HepG2 (cell line): ENCODE data around the gene FCHO1. TPM values are rescaled to one million over a fixed set of nuclear protein-coding genes. Genes with fewer than 3 reads are reported as not detected.

Experiments
- BCLAF1 ChIP-seq: fragments of 450-650 bp; IDR thresholded peaks from 2 replicates; pipeline ENCODE4 v1.6.1; 2017; ENCODE audit warnings: mild to moderate bottlenecking
- BRD4 ChIP-seq: sonication (generic); formaldehyde crosslinking; IDR thresholded peaks from 2 replicates; pipeline ENCODE4 v1.4.0; 2020; ENCODE audit warnings: missing genetic modification reagents
- FLYWCH1 ChIP-seq: sonication (generic); formaldehyde crosslinking; IDR thresholded peaks from 2 replicates; pipeline ENCODE4 v1.8.1; 2023; ENCODE audit warnings: mild to moderate bottlenecking, missing genetic modification reagents
- FOSL2 ChIP-seq: sonication (generic); formaldehyde crosslinking; IDR thresholded peaks from 2 replicates; pipeline ENCODE4 v1.4.0; 2020; ENCODE audit warnings: missing genetic modification reagents
- HMGA1 ChIP-seq: sonication (generic); formaldehyde crosslinking; conservative IDR thresholded peaks from 2 replicates; pipeline ENCODE4 v1.4.0; 2020; ENCODE audit warnings: missing genetic modification reagents
- KAT2B ChIP-seq: fragments of 150-350 bp; IDR thresholded peaks from 2 replicates; pipeline ENCODE4 v1.6.1; 2014; ENCODE audit warnings: low read depth, low read length, borderline replicate concordance
- KMT2B ChIP-seq: IDR thresholded peaks from 2 replicates; pipeline ENCODE4 v1.6.1; 2016; ENCODE audit warnings: missing genetic modification reagents, missing compliant biosample characterization
- MLLT10 ChIP-seq: sonication (generic); formaldehyde crosslinking; IDR thresholded peaks from 2 replicates; pipeline ENCODE4 v1.4.0; 2020; ENCODE audit warnings: missing genetic modification reagents
- SNAI1 ChIP-seq: sonication (generic); formaldehyde crosslinking; IDR thresholded peaks from 2 replicates; pipeline ENCODE4 v1.5.0; 2020; ENCODE audit warnings: mild to moderate bottlenecking, missing genetic modification reagents, borderline replicate concordance
- THAP7 ChIP-seq: sonication (generic); formaldehyde crosslinking; IDR thresholded peaks from 2 replicates; pipeline ENCODE4 v1.8.1; 2023; ENCODE audit warnings: mild to moderate bottlenecking, missing genetic modification reagents
- THRA ChIP-seq: sonication (generic); formaldehyde crosslinking; IDR thresholded peaks from 2 replicates; pipeline ENCODE4 v1.4.0; 2020; ENCODE audit warnings: missing genetic modification reagents, borderline replicate concordance
- ZFP62 ChIP-seq: sonication (generic); formaldehyde crosslinking; IDR thresholded peaks from 2 replicates; pipeline ENCODE4 v1.4.0; 2020; ENCODE audit warnings: missing genetic modification reagents
- ZKSCAN8 ChIP-seq: IDR thresholded peaks from 2 replicates; pipeline ENCODE4 v1.6.1; 2016; ENCODE audit warnings: borderline replicate concordance, missing genetic modification reagents, missing compliant biosample characterization
- ZNF121 ChIP-seq: sonication (generic); formaldehyde crosslinking; IDR thresholded peaks from 2 replicates; pipeline ENCODE4 v1.5.0; 2020; ENCODE audit warnings: mild to moderate bottlenecking, missing genetic modification reagents
- ZNF350 ChIP-seq: sonication (generic); formaldehyde crosslinking; IDR thresholded peaks from 2 replicates; pipeline ENCODE4 v1.4.0; 2020; ENCODE audit warnings: mild to moderate bottlenecking, low read depth, missing genetic modification reagents, borderline replicate concordance
- ZNF383 ChIP-seq: sonication (generic); formaldehyde crosslinking; IDR thresholded peaks from 2 replicates; pipeline ENCODE4 v1.4.0; 2020; ENCODE audit warnings: missing genetic modification reagents, mild to moderate bottlenecking, borderline replicate concordance
- ZNF496 ChIP-seq: sonication (generic); formaldehyde crosslinking; IDR thresholded peaks from 2 replicates; pipeline ENCODE4 v1.8.1; 2023; ENCODE audit warnings: mild to moderate bottlenecking, moderate library complexity, missing genetic modification reagents; ENCODE audit not compliant: insufficient replicate concordance
- ZNF547 ChIP-seq: sonication (generic); formaldehyde crosslinking; IDR thresholded peaks from 2 replicates; pipeline ENCODE4 v1.5.1; 2020; ENCODE audit warnings: mild to moderate bottlenecking, missing genetic modification reagents
- ZNF552 ChIP-seq: sonication (generic); formaldehyde crosslinking; IDR thresholded peaks from 2 replicates; pipeline ENCODE4 v1.9.0; 2022; ENCODE audit warnings: missing genetic modification reagents, mild to moderate bottlenecking, borderline replicate concordance
- ZNF672 ChIP-seq: sonication (generic); formaldehyde crosslinking; IDR thresholded peaks from 2 replicates; pipeline ENCODE4 v1.8.1; 2022; ENCODE audit warnings: missing genetic modification reagents
- ZNF772 ChIP-seq: sonication (generic); formaldehyde crosslinking; IDR thresholded peaks from 2 replicates; pipeline ENCODE4 v1.5.0; 2020; ENCODE audit warnings: mild to moderate bottlenecking, missing genetic modification reagents
- ZSCAN21 ChIP-seq: sonication (generic); formaldehyde crosslinking; IDR thresholded peaks from 2 replicates; pipeline ENCODE4 v1.8.0; 2022; ENCODE audit warnings: mild to moderate bottlenecking, missing genetic modification reagents, moderate library complexity, borderline replicate concordance
- ZSCAN22 ChIP-seq: sonication (generic); formaldehyde crosslinking; IDR thresholded peaks from 2 replicates; pipeline ENCODE4 v1.4.0; 2020; ENCODE audit warnings: mild to moderate bottlenecking, missing genetic modification reagents
- polyA plus RNA-seq, 8 experiments: library from polyadenylated mRNA; depleted of rRNA in 3 of 8; stranded (reverse) in 7 of 8; unstranded in 1 of 8; fragments of >200 nt; fragmentation: Illumina TruSeq in 4 of 8; extraction: Trizol in 4 of 8; gene quantifications; 2 replicates each; pipeline versions ENCODE4 v1.2.1 to v1.2.3, GENCODE V29; 2011 to 2016; ENCODE audit warnings: low read depth in 4 of 8, missing spikeins in 1 of 8, mixed read lengths in 1 of 8; ENCODE audit not compliant: insufficient read depth in 1 of 8
- total RNA-seq, 5 experiments: library from RNA; depleted of rRNA; stranded (reverse); fragments of >200 nt; fragmentation: Illumina TruSeq; extraction: Trizol; gene quantifications; 2 replicates each; pipeline ENCODE4 v1.2.3, GENCODE V29; 2016; ENCODE audit warnings: low read depth in 1 of 5
- TF ChIP-seq, protein P1 (sequence below): sonication (generic); formaldehyde crosslinking; IDR thresholded peaks from 2 replicates; pipeline ENCODE4 v1.9.0; 2022; ENCODE audit warnings: missing genetic modification reagents, mild to moderate bottlenecking, borderline replicate concordance
- TF ChIP-seq, protein P2 (sequence below): sonication (generic); formaldehyde crosslinking; IDR thresholded peaks from 2 replicates; pipeline ENCODE4 v1.8.1; 2023; ENCODE audit warnings: mild to moderate bottlenecking, missing genetic modification reagents, borderline replicate concordance

The FCHO1 gene
- total and polyA plus RNA-seq, 2 of the 13 experiments (the other 11 are each of a cell fraction or from before 2014, with no cell fraction given), result 1.3 to 3.1 TPM

DNA sequence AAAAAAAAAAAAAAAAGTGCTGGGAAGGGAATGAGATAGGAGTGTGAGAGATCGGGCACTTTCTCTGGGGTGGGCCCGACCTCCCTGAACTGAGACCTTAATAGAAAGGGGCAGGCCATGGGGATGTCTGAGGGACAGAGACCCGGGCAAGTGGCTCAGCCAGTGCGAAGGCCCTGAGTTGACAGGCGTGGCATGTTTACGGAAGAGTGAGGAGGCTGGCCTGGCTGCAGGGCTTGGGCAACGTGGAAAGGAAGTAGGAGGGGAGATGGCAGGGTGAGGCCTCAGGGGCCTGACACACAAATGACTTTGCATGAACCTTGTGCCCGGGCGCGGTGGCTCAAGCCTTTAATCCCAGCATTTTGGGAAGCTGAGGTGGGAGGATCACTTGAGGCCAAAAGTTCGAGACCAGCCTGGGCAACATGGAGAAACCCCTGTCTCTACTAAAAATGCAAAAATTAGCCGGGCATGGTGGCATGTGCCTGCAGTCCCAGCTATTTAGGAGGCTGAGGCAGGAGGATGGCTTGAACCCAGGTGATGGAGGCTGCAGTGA, 13.9 kb downstream of the FCHO1 start (continued):
- TF ChIP-seq THRA (CRISPR knock-in tag), result no peak
- TF ChIP-seq, protein P1, sequence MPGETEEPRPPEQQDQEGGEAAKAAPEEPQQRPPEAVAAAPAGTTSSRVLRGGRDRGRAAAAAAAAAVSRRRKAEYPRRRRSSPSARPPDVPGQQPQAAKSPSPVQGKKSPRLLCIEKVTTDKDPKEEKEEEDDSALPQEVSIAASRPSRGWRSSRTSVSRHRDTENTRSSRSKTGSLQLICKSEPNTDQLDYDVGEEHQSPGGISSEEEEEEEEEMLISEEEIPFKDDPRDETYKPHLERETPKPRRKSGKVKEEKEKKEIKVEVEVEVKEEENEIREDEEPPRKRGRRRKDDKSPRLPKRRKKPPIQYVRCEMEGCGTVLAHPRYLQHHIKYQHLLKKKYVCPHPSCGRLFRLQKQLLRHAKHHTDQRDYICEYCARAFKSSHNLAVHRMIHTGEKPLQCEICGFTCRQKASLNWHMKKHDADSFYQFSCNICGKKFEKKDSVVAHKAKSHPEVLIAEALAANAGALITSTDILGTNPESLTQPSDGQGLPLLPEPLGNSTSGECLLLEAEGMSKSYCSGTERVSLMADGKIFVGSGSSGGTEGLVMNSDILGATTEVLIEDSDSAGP (CRISPR knock-in tag), result peak; percentile 69
- TF ChIP-seq ZNF383, result no peak
- no peak for TF ChIP-seq ZNF772 (CRISPR knock-in tag)
- no peak for TF ChIP-seq ZFP62 (CRISPR knock-in tag)
- no peak for TF ChIP-seq THAP7
- no peak for TF ChIP-seq ZNF496 (CRISPR knock-in tag)
- no peak for TF ChIP-seq KMT2B (CRISPR knock-in tag)
- no peak for TF ChIP-seq BRD4 (CRISPR knock-in tag)
- no peak for TF ChIP-seq ZNF552 (CRISPR knock-in tag)
- no peak for TF ChIP-seq SNAI1 (CRISPR knock-in tag)
- TF ChIP-seq ZKSCAN8, result 0 out of 2 replicates have a peak, but pooled peaks have one; percentile 19
- peak; percentile 52 for TF ChIP-seq FOSL2 (CRISPR knock-in tag)
- no peak for TF ChIP-seq HMGA1
- TF ChIP-seq ZSCAN22, result no peak
- TF ChIP-seq BCLAF1, result no peak
- TF ChIP-seq ZNF672, result no peak
- no peak; the same call in 1 of the 2 replicates for TF ChIP-seq ZNF350 (CRISPR knock-in tag)
- TF ChIP-seq, protein P2, sequence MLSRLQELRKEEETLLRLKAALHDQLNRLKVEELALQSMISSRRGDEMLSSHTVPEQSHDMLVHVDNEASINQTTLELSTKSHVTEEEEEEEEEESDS (CRISPR knock-in tag), result no peak
- no peak for TF ChIP-seq ZSCAN21
- no peak for TF ChIP-seq ZNF121
- TF ChIP-seq KAT2B, result no peak
- TF ChIP-seq FLYWCH1 (CRISPR knock-in tag), result no peak
- TF ChIP-seq MLLT10 (CRISPR knock-in tag), result no peak
- no peak for TF ChIP-seq ZNF547 (CRISPR knock-in tag)
